MM.1S (cell line): ENCODE results near the gene PATL2.

Experiments used
- DNase-seq: peaks from one replicate; pipeline ENCODE4 v3.0.0-alpha.2; 2015
- H2AFZ ChIP-seq: fragments of 300-600 bp; sonication (generic); 2 replicates; pipeline ENCODE4 v1.6.0; 2016; ENCODE audit warnings: antibody characterized with exemption, low read length
- H3F3A ChIP-seq: fragments of 300-600 bp; sonication (generic); 2 replicates; pipeline ENCODE4 v1.6.1; 2016; ENCODE audit warnings: mild to moderate bottlenecking, antibody characterized with exemption, low read length, moderate library complexity, mixed read lengths; ENCODE audit not compliant: insufficient read depth
- H3K27ac ChIP-seq: fragments of 300-600 bp; sonication (generic); 2 replicates; pipeline ENCODE4 v1.5.1; 2016; ENCODE audit warnings: mild to moderate bottlenecking, low read length
- H3K27me3 ChIP-seq: fragments of 300-600 bp; sonication (generic); replicated peaks from 2 replicates; pipeline ENCODE4 v1.6.0; 2016; ENCODE audit warnings: low read length; ENCODE audit not compliant: insufficient read depth
- H3K36me3 ChIP-seq: fragments of 300-600 bp; sonication (generic); replicated peaks from 2 replicates; pipeline ENCODE4 v1.6.1; 2016; ENCODE audit warnings: mild to moderate bottlenecking, low read length, mixed read lengths; ENCODE audit not compliant: insufficient read depth
- H3K4me1 ChIP-seq: fragments of 300-600 bp; sonication (generic); 2 replicates; pipeline ENCODE4 v1.6.1; 2016; ENCODE audit warnings: low read length, mixed read lengths
- H3K4me2 ChIP-seq: fragments of 300-600 bp; sonication (generic); 2 replicates; pipeline ENCODE4 v1.6.0; 2016; ENCODE audit warnings: low read depth, low read length
- H3K4me3 ChIP-seq: fragments of 300-600 bp; sonication (generic); 2 replicates; pipeline ENCODE4 v1.5.1; 2016; ENCODE audit warnings: low read length, mixed read lengths
- H3K79me2 ChIP-seq: fragments of 300-600 bp; sonication (generic); 2 replicates; pipeline ENCODE4 v1.6.1; 2016; ENCODE audit warnings: mixed run types, low read length, mixed read lengths
- H3K9ac ChIP-seq: fragments of 300-600 bp; sonication (generic); 2 replicates; pipeline ENCODE4 v1.6.1; 2016; ENCODE audit warnings: low read length, mixed read lengths
- H3K9me2 ChIP-seq: fragments of 300-600 bp; sonication (generic); replicated peaks from 2 replicates; pipeline ENCODE4 v1.6.1; 2016; ENCODE audit warnings: mild to moderate bottlenecking, low read length, mixed read lengths; ENCODE audit not compliant: insufficient read depth
- H3K9me3 ChIP-seq: fragments of 300-600 bp; sonication (generic); replicated peaks from 2 replicates; pipeline ENCODE4 v1.6.1; 2016; ENCODE audit warnings: mild to moderate bottlenecking, low read length, mixed read lengths; ENCODE audit not compliant: insufficient read depth
- H4K20me1 ChIP-seq: fragments of 300-600 bp; sonication (generic); 2 replicates; pipeline ENCODE4 v1.6.1; 2016; ENCODE audit warnings: mild to moderate bottlenecking, low read length, moderate library complexity, mixed read lengths; ENCODE audit not compliant: insufficient read depth
- CTCF ChIP-seq: fragments of 300-600 bp; sonication (generic); IDR thresholded peaks from 2 replicates; pipeline ENCODE4 v1.5.1; 2016; ENCODE audit warnings: antibody characterized with exemption, low read length, mixed read lengths
- EZH2 ChIP-seq: fragments of 300-600 bp; sonication (generic); optimal IDR thresholded peaks from 2 replicates; pipeline ENCODE3; 2017; ENCODE audit warnings: low read depth, mild to moderate bottlenecking, antibody characterized with exemption, low read length, mixed read lengths
- EZH2phosphoT487 ChIP-seq: fragments of 300-600 bp; sonication (generic); IDR thresholded peaks from 2 replicates; pipeline ENCODE4 v1.6.1; 2018; ENCODE audit warnings: antibody characterized with exemption, low read length

The PATL2 gene

GRCh38 chr15:44646460-44646859 lies 64.7 kb downstream of the PATL2 start:
- Histone ChIP-seq H3K9me2 (no peaks in the 10 kb centered on the region), H3K4me1 (no peaks in the 10 kb centered on the region), H3K79me2 (peaks cover 11% of the 10 kb centered on the region), H3K4me3 (no peak overlapping the region), H3F3A (no peaks in the 10 kb centered on the region), H3K36me3 (0 out of 2 replicates have a peak, but pooled peaks cover 2% of the 10 kb centered on the region), H4K20me1 (no peaks in the 10 kb centered on the region), H2AFZ (no peak overlapping the region), H3K27me3 (no peaks in the 10 kb centered on the region), H3K9ac (no peak overlapping the region), H3K4me2 (no peak overlapping the region), H3K27ac (no peak overlapping the region), H3K9me3 (no peaks in the 10 kb centered on the region)
- no peak for TF ChIP-seq EZH2phosphoT487
- TF ChIP-seq EZH2: no peak
- no peak for TF ChIP-seq CTCF
- no peak for DNase-seq

- DNase-seq: no peak
- Histone ChIP-seq H3K4me1 (no peaks in the 10 kb centered on the region), H3K4me2 (no peak overlapping the region), H3F3A (no peaks in the 10 kb centered on the region), H3K9me2 (no peaks in the 10 kb centered on the region), H4K20me1 (no peaks in the 10 kb centered on the region; the same call in 1 of the 2 replicates), H3K27me3 (no peaks in the 10 kb centered on the region), H3K27ac (no peak overlapping the region), H3K36me3 (no peaks in the 10 kb centered on the region), H3K79me2 (peaks cover 11% of the 10 kb centered on the region), H3K4me3 (no peak overlapping the region), H3K9me3 (no peaks in the 10 kb centered on the region), H3K9ac (no peak overlapping the region), H2AFZ (no peak overlapping the region)
- TF ChIP-seq CTCF (no peak), EZH2phosphoT487 (no peak), EZH2 (no peak)
Measured at GRCh38 chr15:44641651-44642050, 69.5 kb downstream of the PATL2 start.

- Histone ChIP-seq H4K20me1 (no peaks in the 10 kb centered on the region; the same call in 1 of the 2 replicates), H3K27me3 (no peaks in the 10 kb centered on the region), H3K4me2 (no peak overlapping the region), H2AFZ (no peak overlapping the region), H3K9me2 (no peaks in the 10 kb centered on the region), H3K36me3 (0 out of 2 replicates have a peak, but pooled peaks cover 3% of the 10 kb centered on the region), H3F3A (no peaks in the 10 kb centered on the region), H3K4me3 (no peak overlapping the region), H3K9ac (no peak overlapping the region), H3K79me2 (no peaks in the 10 kb centered on the region), H3K9me3 (no peaks in the 10 kb centered on the region), H3K27ac (no peak overlapping the region), H3K4me1 (no peaks in the 10 kb centered on the region)
- no peak for DNase-seq
- no peak for TF ChIP-seq CTCF
- no peak for TF ChIP-seq EZH2phosphoT487
- no peak for TF ChIP-seq EZH2
Measured at GRCh38 chr15:44636976-44637375, 74.1 kb downstream of the PATL2 start.
